H54 (cell line): ENCODE results near the gene CKAP5.

Source experiments
- DNase-seq: peaks from one replicate; pipeline ENCODE4 v3.0.0; 2011; ENCODE audit warnings: low spot score, mixed read lengths; ENCODE audit not compliant: insufficient read length
- FAIRE-seq: peaks from 3 replicates; lab custom pipeline; 2011; peaks lifted over from hg19 to GRCh38; lab: Jason Lieb, UNC
- POLR2A ChIP-seq: IDR thresholded peaks from 2 replicates; pipeline ENCODE4 v1.6.1; 2011; ENCODE audit warnings: low read depth, mild to moderate bottlenecking, low read length

CKAP5 gene

DNA sequence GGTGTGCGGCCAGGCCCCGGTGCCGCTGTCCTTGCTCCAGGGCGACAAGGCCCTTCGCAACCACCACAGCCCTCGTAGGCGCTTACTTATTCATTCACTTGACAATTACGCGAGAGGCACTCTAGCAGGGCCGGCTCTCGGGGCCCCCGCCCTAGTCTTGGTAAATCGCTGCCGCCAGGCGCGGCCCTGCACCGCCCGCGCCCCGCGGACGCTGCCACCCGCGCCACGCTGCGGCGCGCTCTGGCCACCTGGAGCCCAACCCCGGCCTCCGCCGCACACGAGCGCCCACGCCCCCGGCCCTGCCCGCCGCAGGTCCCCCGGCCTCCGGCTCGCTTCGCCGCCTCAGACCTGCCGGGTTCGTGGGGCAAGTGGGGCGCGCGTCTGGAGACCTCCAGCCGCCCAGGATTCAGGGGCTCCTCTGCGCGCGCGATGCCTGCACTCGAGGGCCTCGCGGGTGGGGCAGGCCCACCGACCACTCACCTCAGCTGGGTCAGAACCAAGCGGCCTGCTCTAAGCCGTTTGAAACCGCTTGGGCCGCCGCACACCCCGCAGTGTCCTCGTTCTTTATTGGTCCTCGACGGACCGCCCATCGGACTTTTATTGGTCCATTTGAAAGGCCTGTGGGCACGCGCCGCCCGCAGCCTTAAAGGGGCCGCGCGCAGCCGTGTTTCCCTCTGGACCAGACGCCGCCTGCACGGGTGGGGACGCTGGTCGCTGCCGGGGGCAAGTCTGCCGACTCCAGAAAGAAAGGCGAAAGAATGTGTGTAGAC is at the start of gene CKAP5:
Gene CKAP5, minus strand, starts transcription at position 541 of the 770 bp plus-strand sequence. CDS start 25,049 bp downstream, outside the sequence.
- FAIRE-seq = no peak
- TF ChIP-seq POLR2A = peak; percentile 90
- peak; percentile 92 for DNase-seq

DNA sequence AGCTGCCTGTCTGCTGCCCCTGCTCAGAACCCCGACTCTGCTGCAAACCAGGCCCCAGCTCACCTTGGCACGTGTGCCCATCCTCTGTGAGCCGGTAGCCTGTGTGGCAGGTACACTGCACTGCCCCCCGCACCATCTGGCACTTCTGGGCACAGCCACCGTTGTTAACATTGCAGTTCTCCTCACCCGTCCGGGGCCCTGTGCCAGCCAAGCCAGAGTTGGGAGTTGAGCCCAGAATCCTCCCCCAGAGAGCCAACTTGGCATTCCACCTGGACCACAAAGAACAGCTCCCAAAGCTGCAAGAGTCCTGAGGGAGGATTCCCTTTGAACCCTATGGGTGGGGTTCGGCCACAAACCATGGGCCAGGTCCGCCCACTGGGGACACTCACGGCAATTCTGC is 49.7 kb upstream of the CKAP5 start:
- TF ChIP-seq POLR2A = no peak
- DNase-seq (no peak), FAIRE-seq (no peak)

DNA sequence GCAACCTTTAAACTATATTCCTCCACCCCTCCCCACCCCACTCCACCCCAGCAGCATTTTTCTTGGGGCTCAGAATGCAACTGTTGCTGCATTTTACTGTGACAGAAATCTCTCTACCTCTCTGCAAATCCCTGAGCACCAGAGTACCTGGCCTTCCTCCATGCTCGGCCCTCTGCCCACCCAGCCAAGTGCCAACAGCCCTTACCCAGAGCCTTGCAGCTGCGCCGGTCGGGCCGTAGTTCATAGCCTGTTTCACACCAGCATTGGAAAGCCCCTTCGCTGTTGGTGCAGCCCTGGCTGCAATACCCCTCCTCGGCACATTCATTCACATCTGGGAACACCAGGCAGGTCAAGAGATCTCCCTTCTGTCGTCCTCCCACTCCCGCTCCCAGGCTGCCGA is 48.9 kb upstream of the CKAP5 start:
- no peak for TF ChIP-seq POLR2A
- FAIRE-seq = no peak
- DNase-seq = no peak

DNA sequence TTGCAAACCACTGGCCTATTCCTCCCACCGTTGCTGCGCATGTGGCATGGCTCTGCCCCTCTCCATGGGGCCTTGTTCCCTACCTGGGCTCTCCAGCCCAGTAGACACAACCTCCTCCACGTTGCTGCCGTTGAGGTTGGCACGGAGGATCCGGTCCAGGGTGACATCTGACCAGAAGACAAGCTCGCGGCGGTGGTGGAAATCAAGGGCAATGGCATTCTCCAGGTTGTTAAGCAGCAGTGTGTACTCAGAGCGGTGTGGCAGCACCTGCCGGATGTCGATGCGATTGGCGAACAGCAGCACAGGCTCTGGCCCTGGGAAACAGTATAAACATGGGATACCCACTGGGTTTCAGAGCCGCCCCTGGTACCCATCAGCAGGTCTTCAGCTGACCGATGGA is 48.4 kb upstream of the CKAP5 start:
- FAIRE-seq = no peak

DNA sequence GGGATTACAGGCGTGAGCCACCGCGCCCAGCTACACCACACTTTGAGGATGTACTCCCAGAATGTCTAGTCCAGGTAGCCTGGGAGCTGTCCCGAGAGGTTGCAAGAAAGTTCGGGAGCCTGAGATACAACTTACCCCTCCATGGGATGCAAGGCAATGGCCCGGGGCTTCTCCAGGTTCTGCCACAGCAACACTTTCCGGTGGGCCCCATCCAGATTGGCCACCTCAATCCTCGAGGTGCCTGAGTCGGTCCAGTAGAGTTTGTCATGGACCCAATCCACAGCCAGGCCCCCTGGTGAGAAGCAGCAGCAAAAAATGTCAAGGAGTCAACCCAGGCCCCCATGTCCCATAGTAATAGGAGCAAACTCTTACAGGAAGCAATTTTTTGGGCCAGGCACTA is 46.8 kb upstream of the CKAP5 start:
- FAIRE-seq (no peak), DNase-seq (no peak)
- no peak for TF ChIP-seq POLR2A

More for the DNA sequence above, 48.4 kb upstream of the CKAP5 start:
- DNase-seq = no peak
- TF ChIP-seq POLR2A = no peak

DNA sequence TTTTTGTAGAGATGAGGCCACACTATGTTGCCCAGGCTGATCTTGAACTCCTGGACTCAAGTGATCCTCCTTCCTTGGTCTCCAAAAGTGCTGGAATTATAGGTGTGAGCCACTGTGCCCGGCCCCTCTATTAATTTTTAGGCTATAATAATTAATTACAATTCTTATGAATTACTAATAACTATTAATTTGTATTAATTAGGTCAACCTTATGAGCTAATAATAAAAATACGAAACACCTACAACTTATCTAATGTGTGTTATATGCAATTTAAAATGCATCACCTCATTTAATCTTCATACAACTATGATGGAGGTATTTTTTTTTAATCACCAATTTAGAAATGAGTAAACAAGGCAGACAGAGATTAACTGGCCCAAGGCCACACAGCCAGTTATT is 46.0 kb upstream of the CKAP5 start:
- DNase-seq (no peak), FAIRE-seq (no peak)
- no peak for TF ChIP-seq POLR2A

DNA sequence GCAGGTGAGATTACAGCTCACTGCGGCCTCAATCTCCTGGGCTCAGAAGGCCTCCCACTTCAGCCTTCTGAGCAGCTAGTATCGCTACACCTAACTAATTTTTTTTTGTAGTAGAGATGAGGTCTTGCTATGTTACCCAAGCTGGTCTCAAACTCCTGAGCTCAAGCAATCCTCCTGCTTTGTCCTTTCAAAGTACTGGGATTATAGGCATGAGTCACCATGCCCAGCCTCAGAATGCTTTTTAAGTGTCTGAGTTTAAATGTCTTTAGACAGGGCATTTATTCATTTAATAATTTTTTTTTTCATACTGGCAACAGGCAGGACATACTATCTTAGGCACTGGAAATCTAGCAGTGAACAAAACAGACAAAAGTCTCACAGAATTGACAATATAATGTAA is 44.6 kb upstream of the CKAP5 start:
- FAIRE-seq (no peak), DNase-seq (no peak)
- no peak for TF ChIP-seq POLR2A

DNA sequence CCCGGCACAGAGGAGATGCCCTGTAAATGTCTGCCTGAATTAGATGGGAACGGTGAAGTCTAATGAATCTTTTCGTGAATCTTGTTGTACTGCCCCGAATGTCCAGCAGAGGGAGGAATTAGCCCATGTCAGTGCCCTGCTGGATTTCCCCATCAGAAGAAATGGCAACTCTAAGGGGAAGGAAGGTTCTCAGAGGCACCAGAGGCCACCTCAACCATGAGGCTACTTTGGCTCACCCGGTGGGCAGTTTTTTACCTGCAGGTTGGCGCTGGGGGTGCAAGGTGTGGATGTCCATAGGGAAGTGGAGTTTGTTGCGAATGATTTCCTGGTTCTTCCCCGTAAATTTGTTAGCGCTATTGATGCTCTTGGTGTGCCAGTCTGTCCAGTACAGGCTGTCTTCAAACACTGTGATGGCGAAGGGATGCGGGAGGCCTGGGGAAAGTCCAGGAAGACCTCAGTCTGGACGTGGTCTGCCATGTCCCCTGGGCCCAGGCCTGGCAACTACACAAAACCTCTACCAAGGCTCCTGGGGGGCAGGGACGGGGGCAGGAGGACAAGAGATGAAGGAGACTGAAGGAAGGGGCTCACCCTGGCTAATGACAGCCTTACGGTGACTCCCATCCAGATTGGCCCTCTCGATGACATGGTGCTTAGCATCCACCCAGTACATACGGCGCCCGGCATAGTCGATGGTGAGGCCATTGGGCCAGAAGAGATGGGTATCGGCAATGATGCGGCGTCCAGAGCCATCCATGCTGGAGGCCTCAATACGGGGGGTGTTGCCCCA is 43.8 kb upstream of the CKAP5 start:
- no peak for TF ChIP-seq POLR2A
- FAIRE-seq (no peak), DNase-seq (peak; percentile 65)

DNA sequence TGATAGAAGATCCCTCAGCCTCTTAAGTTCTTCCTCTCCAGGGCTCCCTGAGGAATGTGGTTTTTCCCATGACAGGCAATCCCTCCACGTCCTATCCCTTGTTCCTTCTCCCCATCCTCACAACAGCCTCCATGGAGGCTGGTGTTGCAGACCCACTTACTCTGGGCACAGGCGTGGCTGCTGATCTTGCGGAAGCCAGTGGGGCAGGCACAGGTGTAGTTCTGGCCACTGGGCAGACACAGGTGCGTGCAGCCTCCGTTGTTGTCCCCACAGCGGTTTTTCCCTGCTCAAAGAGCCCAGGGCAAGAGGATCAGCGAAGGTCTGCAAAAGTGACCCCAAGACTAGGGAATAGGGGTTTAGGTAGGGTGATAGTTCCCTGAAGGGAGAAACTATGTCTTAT is 43.2 kb upstream of the CKAP5 start:
- DNase-seq = no peak
- TF ChIP-seq POLR2A = no peak
- FAIRE-seq = no peak

DNA sequence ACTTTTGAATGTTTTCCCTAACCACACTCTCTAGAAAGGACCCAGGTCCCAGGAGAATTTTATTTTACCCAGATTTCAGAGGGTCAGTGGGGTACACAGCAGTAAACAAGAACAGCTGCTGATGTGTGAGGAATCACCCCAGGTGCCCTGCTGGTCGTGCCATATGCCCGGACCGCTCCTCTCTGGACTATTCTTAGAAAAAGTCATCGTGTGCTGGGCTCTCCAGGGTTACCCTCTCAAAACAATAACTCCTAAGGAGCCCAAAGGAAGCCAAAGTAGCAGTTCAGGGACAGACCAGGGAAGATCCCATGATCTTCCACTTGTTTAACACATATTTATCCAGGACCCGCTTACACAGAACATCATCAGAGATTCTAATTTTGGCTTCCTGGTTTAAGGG is 42.6 kb upstream of the CKAP5 start:
- FAIRE-seq (no peak), DNase-seq (no peak)
- no peak for TF ChIP-seq POLR2A

DNA sequence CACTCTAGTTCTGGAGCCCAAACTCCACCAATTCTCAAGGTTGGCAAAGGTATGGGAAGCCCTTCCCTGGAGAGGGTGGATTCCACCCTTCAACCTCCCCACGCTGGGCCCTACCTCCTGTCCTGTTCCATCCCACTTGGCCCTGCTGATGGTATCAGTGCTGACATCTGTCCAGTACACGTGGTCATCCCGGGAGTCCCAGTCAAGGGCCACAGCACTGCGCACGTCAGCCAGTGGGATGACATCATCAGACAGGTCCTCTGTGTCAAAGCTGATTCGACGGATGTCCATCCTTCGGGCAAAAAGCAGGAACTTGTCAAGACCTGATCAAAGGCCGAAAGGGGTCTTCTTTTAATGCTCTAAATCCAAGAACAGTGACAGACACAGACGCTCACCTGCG is 40.1 kb upstream of the CKAP5 start:
- DNase-seq (no peak), FAIRE-seq (no peak)
- TF ChIP-seq POLR2A = no peak

DNA sequence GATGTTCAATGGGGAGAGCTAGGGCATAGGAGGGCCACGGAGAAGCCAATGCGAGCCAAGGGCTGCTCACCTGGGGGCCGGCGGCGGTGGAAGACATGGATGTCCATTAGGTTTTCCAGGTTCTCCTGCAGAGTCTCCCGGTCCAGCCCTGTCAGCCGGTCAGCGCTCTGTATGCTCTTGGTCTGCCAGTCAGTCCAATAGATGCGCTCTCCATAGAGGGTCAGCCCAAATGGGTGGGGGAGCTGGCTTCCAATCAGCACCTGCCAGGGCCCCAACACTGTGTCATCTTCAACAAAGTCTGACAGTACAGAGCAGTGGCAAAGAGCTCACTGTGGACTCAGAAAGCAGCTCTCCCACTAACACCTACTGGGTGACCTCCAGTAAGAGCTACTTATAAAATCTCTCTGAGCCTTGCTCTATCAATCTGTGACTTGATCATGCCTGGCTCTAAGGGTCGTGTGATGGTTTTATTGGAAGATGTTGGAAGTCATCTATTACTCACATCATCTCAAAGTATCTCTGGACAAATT is 33.0 kb upstream of the CKAP5 start:
- no peak for TF ChIP-seq POLR2A
- no peak for FAIRE-seq
- DNase-seq = no peak

DNA sequence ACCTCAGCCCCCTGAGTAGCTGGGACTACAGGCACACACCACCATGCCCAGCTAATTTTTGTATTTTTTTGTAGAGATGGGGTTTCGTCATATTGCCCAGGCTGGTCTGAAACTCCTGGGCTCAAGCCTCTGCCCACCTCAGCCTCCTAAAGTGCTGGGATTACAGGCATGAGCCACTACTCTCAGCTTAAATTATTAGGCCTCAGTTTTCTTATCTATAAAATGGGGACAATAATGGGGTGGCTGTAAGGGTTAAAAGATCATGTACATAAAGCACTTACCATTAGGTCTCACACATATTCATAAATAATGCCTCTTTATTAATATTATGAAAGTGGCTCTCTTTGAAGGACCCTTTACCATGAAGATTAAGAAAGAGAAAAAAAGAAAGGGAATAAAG is 31.5 kb upstream of the CKAP5 start:
- DNase-seq = no peak
- no peak for FAIRE-seq
- TF ChIP-seq POLR2A = no peak

DNA sequence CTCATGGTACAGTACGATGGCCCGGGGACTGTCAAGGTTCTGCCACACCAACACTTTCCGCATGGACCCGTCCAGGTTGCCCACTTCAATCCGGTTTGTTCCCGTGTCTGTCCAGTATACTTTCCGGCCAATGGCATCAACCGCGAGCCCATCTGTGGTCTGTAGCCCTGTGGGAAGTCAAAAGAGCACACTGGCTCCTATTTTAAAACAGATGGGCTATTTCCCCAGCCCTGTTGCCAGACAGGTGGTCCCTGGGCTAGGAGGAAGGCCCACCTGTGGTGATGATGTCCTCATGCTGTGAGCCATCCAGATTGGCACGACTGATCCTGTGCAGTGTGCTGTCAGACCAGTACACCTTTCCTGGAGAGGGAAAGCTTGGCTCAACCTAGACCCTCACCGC is 30.4 kb upstream of the CKAP5 start:
- TF ChIP-seq POLR2A = no peak
- DNase-seq = no peak
- FAIRE-seq = no peak
